AG04449 (cell line): ENCODE results near the gene DOP1B.

Source experiments
- CTCF ChIA-PET: fragments of 350-600 bp; formaldehyde crosslinking; extraction: SDS; loops from one replicate; lab custom pipeline; 2021; ENCODE audit warnings: antibody characterized with exemption; lab: Yijun Ruan, JAX
- POLR2A ChIA-PET: fragments of 400-600, 350-600 bp; formaldehyde crosslinking; extraction: SDS; loops from one replicate; lab custom pipeline; 2020; ENCODE audit warnings: antibody characterized with exemption, inconsistent platforms; lab: Yijun Ruan, JAX
- DNase-seq: peaks from one replicate; pipeline ENCODE4 v3.0.0-alpha.2; 2010; ENCODE audit warnings: low read depth, low spot score
- H3K4me3 ChIP-seq: 2 replicates; pipeline ENCODE4 v1.5.1; 2011; ENCODE audit warnings: low read depth, mild to moderate bottlenecking, control low read depth, low read length
- CTCF ChIP-seq: IDR thresholded peaks from one replicate; pipeline ENCODE4 v1.5.1; 2011; ENCODE audit warnings: mild to moderate bottlenecking, moderate library complexity, low read length, control low read depth, inconsistent platforms; ENCODE audit not compliant: insufficient read depth; ENCODE audit errors: missing control alignments

The DOP1B gene

GRCh38 chr21:36117286-36117741 is 39.3 kb upstream of the DOP1B start:
- no peak for DNase-seq
- ChIA-PET POLR2A (no interaction called here), CTCF (interaction anchor here (10.3 kb wide), 1 partner anchor 8 kb away, joined by 100 read pairs; no protein-coding TSS in a partner anchor)
- no peak overlapping the region for H3K4me3 ChIP-seq
- no peak for TF ChIP-seq CTCF

DNA sequence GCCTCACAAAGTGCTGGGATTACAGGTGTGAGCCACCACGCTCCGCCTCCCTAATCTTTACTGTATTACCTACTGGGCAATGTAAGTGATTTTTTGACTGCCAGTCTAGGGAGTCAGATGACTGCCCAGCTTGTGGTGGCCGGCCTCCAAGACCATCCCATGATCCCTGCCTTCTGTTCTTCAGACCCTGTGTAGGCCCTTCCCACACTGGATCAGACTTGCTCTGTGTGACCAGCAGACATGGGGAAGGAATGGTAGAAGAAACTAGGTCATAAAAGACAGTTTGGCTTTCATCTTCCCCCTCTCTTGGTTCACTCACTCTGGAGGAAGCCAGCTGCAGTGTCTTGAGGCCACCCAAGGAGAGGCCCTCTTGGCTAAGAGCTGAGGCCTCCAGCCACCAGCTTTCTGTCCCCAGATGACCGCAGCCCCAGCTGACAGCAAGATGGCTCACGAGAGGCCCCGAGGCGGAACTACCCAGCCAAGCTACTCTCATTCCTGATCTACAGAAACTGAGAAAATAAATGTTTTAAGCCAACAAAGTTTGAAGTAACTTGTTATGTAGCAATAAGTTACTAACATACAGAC is 36.2 kb upstream of the DOP1B start:
- CTCF ChIA-PET: interaction anchor here (0.9 to 10.3 kb wide), 4 partner anchors 5 to 24 kb away, joined by 3 to 100 read pairs (median 4); no protein-coding TSS in a partner anchor
- H3K4me3 ChIP-seq: no peak overlapping the region
- DNase-seq: no peak
- TF ChIP-seq CTCF: no peak
- POLR2A ChIA-PET: no interaction called here

DNA sequence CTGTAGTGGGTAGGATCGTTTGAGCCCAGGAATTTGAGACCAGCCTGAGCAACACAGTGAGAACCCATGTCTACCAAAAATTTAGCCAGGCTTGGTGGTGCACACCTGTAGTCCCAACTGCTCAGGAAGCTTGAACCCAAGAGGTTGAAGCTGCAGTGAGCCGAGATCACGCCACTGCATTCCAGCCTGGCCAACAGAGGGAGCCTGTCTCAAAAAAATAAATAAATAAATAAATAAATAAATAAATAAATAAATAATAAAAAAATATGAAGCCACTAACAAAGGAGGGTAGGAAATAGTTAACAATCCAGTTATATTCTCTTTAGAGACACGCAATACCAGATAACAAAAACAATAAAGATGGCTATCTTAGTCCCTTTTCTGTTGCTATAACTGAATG is 33.6 kb upstream of the DOP1B start:
- no peak overlapping the region for H3K4me3 ChIP-seq
- ChIA-PET POLR2A (no interaction called here), CTCF (interaction anchor here (1.1 to 8.0 kb wide), 12 partner anchors 8 to 215 kb away, joined by 3 to 100 read pairs (median 4); no protein-coding TSS in a partner anchor)
- TF ChIP-seq CTCF: no peak
- no peak for DNase-seq

- no peak for TF ChIP-seq CTCF
- no peak overlapping the region for H3K4me3 ChIP-seq
- CTCF ChIA-PET: interaction anchor here (0.6 to 8.0 kb wide), 10 partner anchors 9 to 100 kb away, joined by 3 to 100 read pairs (median 4); no protein-coding TSS in a partner anchor
- no peak for DNase-seq
- POLR2A ChIA-PET: no interaction called here
These were observed 32.2 kb upstream of the DOP1B start for GRCh38 chr21:36124395-36124794.

- no peak for DNase-seq
- CTCF ChIA-PET: interaction anchor here (0.7 to 8.0 kb wide), 11 partner anchors 8 to 258 kb away, joined by 3 to 100 read pairs (median 3); no protein-coding TSS in a partner anchor
- TF ChIP-seq CTCF: peak; percentile 84
- no peak overlapping the region for H3K4me3 ChIP-seq
- POLR2A ChIA-PET: no interaction called here
These were observed 31.0 kb upstream of the DOP1B start for GRCh38 chr21:36125512-36126207.

- POLR2A ChIA-PET: no interaction called here
These were observed 30.4 kb upstream of the DOP1B start for GRCh38 chr21:36126208-36126565.

More at GRCh38 chr21:36126208-36126565, 30.4 kb upstream of the DOP1B start:
- CTCF ChIA-PET: interaction anchor here (0.7 to 8.0 kb wide), 8 partner anchors 7 to 107 kb away, joined by 3 to 100 read pairs (median 3); no protein-coding TSS in a partner anchor
- H3K4me3 ChIP-seq: no peak overlapping the region
- TF ChIP-seq CTCF: no peak
- no peak for DNase-seq
